SK-N-SH (cell line): ENCODE measurements around the gene KRT74.

ENCODE experiments used
- EP300 ChIP-seq, 2 experiments: IDR thresholded peaks; 2 replicates each; pipeline versions ENCODE4 v1.4.0 to v1.6.1; 2012; ENCODE audit warnings: borderline replicate concordance in 1 of 2, low read depth in 1 of 2, low read length in 1 of 2
- EZH2phosphoT487 ChIP-seq: fragments of 200-600 bp; sonication (generic); IDR thresholded peaks from 2 replicates; pipeline ENCODE4 v1.6.1; 2017; ENCODE audit warnings: low read depth, mixed run types, mild to moderate bottlenecking, antibody characterized with exemption, moderate library complexity, borderline replicate concordance
- IRF3 ChIP-seq: fragments of 150-350 bp; IDR thresholded peaks from 2 replicates; pipeline ENCODE4 v1.6.1; 2016; ENCODE audit warnings: mild to moderate bottlenecking, low read depth, low read length
- JUND ChIP-seq: IDR thresholded peaks from 2 replicates; pipeline ENCODE4 v1.4.0; 2012
- POLR2AphosphoS5 ChIP-seq: IDR thresholded peaks from 2 replicates; pipeline ENCODE4 v1.6.1; 2012; ENCODE audit warnings: low read depth, low read length
- RAD21 ChIP-seq: IDR thresholded peaks from 2 replicates; pipeline ENCODE4 v1.6.1; 2012; ENCODE audit warnings: mild to moderate bottlenecking, low read length
- RCOR1 ChIP-seq: fragments of 150-350 bp; IDR thresholded peaks from 2 replicates; pipeline ENCODE4 v1.6.1; 2017; ENCODE audit warnings: antibody characterized with exemption, low read length
- TAF1 ChIP-seq: IDR thresholded peaks from 2 replicates; pipeline ENCODE4 v1.6.1; 2012; ENCODE audit warnings: low read depth, mild to moderate bottlenecking, low read length, moderate library complexity, borderline replicate concordance
- YY1 ChIP-seq: IDR thresholded peaks from 2 replicates; pipeline ENCODE4 v1.4.0; 2012; ENCODE audit warnings: low read depth, mild to moderate bottlenecking
- TF ChIP-seq, protein P1 (sequence below): fragments of 200-600 bp; sonication (generic); IDR thresholded peaks from 2 replicates; pipeline ENCODE4 v1.6.1; 2017; ENCODE audit warnings: antibody characterized with exemption, mild to moderate bottlenecking, moderate library complexity

GRCh38 chr12:52515927-52516831 lies 57.5 kb downstream of the KRT74 start:
- TF ChIP-seq, protein P1, sequence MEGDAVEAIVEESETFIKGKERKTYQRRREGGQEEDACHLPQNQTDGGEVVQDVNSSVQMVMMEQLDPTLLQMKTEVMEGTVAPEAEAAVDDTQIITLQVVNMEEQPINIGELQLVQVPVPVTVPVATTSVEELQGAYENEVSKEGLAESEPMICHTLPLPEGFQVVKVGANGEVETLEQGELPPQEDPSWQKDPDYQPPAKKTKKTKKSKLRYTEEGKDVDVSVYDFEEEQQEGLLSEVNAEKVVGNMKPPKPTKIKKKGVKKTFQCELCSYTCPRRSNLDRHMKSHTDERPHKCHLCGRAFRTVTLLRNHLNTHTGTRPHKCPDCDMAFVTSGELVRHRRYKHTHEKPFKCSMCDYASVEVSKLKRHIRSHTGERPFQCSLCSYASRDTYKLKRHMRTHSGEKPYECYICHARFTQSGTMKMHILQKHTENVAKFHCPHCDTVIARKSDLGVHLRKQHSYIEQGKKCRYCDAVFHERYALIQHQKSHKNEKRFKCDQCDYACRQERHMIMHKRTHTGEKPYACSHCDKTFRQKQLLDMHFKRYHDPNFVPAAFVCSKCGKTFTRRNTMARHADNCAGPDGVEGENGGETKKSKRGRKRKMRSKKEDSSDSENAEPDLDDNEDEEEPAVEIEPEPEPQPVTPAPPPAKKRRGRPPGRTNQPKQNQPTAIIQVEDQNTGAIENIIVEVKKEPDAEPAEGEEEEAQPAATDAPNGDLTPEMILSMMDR, result no peak
- TF ChIP-seq RAD21 (no peak), RCOR1 (no peak), EP300 (IDR thresholded peaks at IDR 0.05; ENCODE audit: borderline replicate concordance in 1 of 2, low read depth in 1 of 2, low read length in 1 of 2) (no peak), TAF1 (no peak), POLR2AphosphoS5 (no peak), JUND (no peak), EZH2phosphoT487 (no peak), IRF3 (no peak), YY1 (no peak)
